WTC11 (cell line): ENCODE data around the gene PTPN21.

ENCODE experiments used
- ATF1 ChIP-seq: sonication (generic); formaldehyde crosslinking; IDR thresholded peaks from 2 replicates; pipeline ENCODE4 v1.8.1; 2023; ENCODE audit warnings: mild to moderate bottlenecking, moderate library complexity, missing genetic modification reagents
- CBFB ChIP-seq: sonication (generic); formaldehyde crosslinking; IDR thresholded peaks from 2 replicates; pipeline ENCODE4 v1.8.1; 2022; ENCODE audit warnings: mild to moderate bottlenecking, low read depth, missing genetic modification reagents
- CREB1 ChIP-seq: sonication (generic); formaldehyde crosslinking; IDR thresholded peaks from 2 replicates; pipeline ENCODE4 v1.8.0; 2023; ENCODE audit warnings: mild to moderate bottlenecking, missing genetic modification reagents
- CTCF ChIP-seq: fragments of 200-600 bp; IDR thresholded peaks from 2 replicates; pipeline ENCODE4 v1.8.0; 2022; ENCODE audit warnings: antibody characterized with exemption
- ESRRA ChIP-seq: sonication (generic); formaldehyde crosslinking; IDR thresholded peaks from 2 replicates; pipeline ENCODE4 v1.8.1; 2022; ENCODE audit warnings: mild to moderate bottlenecking, missing genetic modification reagents, borderline replicate concordance
- GABPB1 ChIP-seq: sonication (generic); formaldehyde crosslinking; IDR thresholded peaks from 2 replicates; pipeline ENCODE4 v1.8.1; 2023; ENCODE audit warnings: mild to moderate bottlenecking, missing genetic modification reagents
- JUN ChIP-seq: sonication (generic); formaldehyde crosslinking; IDR thresholded peaks from 2 replicates; pipeline ENCODE4 v1.8.0; 2023; ENCODE audit warnings: mild to moderate bottlenecking, missing genetic modification reagents
- NR2C2 ChIP-seq: sonication (generic); formaldehyde crosslinking; IDR thresholded peaks from 2 replicates; pipeline ENCODE4 v1.8.0; 2022; ENCODE audit warnings: mild to moderate bottlenecking, missing genetic modification reagents
- RELA ChIP-seq: sonication (generic); formaldehyde crosslinking; IDR thresholded peaks from 2 replicates; pipeline ENCODE4 v1.8.1; 2022; ENCODE audit warnings: missing genetic modification reagents, mild to moderate bottlenecking, borderline replicate concordance
- TP53 ChIP-seq: sonication (generic); formaldehyde crosslinking; IDR thresholded peaks from 2 replicates; pipeline ENCODE4 v1.8.1; 2023; ENCODE audit warnings: mild to moderate bottlenecking, missing genetic modification reagents
- USF2 ChIP-seq: sonication (generic); formaldehyde crosslinking; IDR thresholded peaks from 2 replicates; pipeline ENCODE4 v1.8.1; 2023; ENCODE audit warnings: mild to moderate bottlenecking, missing genetic modification reagents, moderate library complexity
- ZNF671 ChIP-seq: fragments of 250-450 bp; sonication (Bioruptor Pico); IDR thresholded peaks from 2 replicates; pipeline ENCODE4 v1.8.0; 2021; ENCODE audit warnings: mild to moderate bottlenecking
- ZSCAN18 ChIP-seq: fragments of 250-450 bp; sonication (Bioruptor Pico); IDR thresholded peaks from 2 replicates; pipeline ENCODE4 v2.1.2; 2022; ENCODE audit warnings: mild to moderate bottlenecking, moderate library complexity

GRCh38 chr14:88556581-88556980 lies 1.8 kb upstream of the PTPN21 start:
- TF ChIP-seq GABPB1 (CRISPR knock-in tag) (no peak), CTCF (no peak), USF2 (no peak), CREB1 (CRISPR knock-in tag) (no peak), ZSCAN18 (CRISPR knock-in tag) (no peak), ATF1 (CRISPR knock-in tag) (no peak), JUN (CRISPR knock-in tag) (no peak), ESRRA (CRISPR knock-in tag) (no peak), ZNF671 (CRISPR knock-in tag) (no peak), NR2C2 (CRISPR knock-in tag) (no peak), TP53 (CRISPR knock-in tag) (no peak), RELA (CRISPR knock-in tag) (no peak), CBFB (CRISPR knock-in tag) (no peak)
